Measurements from ENCODE around the gene CSNK1A1L. TPM values are rescaled to one million over a fixed set of nuclear protein-coding genes. Genes with fewer than 3 reads are reported as not detected.

The CSNK1A1L gene
- total and polyA plus RNA-seq, 8 donors: not detected

DNA sequence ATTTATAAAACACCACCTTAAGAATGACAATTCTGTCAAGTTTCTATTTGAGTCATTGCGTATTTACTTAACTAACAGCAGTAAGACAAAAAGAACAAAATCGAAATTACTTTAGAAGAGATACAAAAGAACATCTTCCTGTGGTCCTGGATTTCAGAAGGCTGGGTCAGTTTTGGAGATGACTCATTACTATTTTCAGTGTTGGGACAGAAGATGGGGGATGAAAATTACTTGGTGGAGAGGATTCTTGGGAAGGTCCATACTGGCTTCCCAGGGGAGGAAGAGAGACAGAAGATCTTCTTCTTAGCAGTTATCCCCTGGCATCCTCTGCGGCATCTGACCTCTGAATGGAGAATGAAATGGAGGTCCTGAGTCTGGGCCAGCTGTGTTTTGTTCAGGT is 33.5 kb upstream of the CSNK1A1L start:
- H3K27ac ChIP-seq: no peak overlapping the region
- intact Hi-C loops (cut with DNase I; ENCODE audit: low total_unique reads): no loop called here
- H3K9me3 ChIP-seq: no peaks in the 10 kb centered on the region
- H3K27me3 ChIP-seq: no peaks in the 10 kb centered on the region
- H3K36me3 ChIP-seq: no peaks in the 10 kb centered on the region
- no peak for DNase-seq
- H3K4me1 ChIP-seq: no peaks in the 10 kb centered on the region
- no peak overlapping the region for H3K4me3 ChIP-seq
- 89 to 92% (median 91%) methylated on average over 3 of the region's 3 CpGs for WGBS, 5 donors
- TF ChIP-seq POLR2A (IDR thresholded peaks at IDR 0.05) (no peak), EP300 (IDR thresholded peaks at IDR 0.05) (no peak), CTCF (IDR thresholded peaks at IDR 0.05) (no peak), POLR2AphosphoS5 (IDR thresholded peaks at IDR 0.05) (no peak)

- 94 to 98% (median 97%) methylated on average over 1 of the region's 1 CpG for WGBS, 5 donors
Measured at GRCh38 chr13:37138169-37138568, 32.7 kb upstream of the CSNK1A1L start.

DNA sequence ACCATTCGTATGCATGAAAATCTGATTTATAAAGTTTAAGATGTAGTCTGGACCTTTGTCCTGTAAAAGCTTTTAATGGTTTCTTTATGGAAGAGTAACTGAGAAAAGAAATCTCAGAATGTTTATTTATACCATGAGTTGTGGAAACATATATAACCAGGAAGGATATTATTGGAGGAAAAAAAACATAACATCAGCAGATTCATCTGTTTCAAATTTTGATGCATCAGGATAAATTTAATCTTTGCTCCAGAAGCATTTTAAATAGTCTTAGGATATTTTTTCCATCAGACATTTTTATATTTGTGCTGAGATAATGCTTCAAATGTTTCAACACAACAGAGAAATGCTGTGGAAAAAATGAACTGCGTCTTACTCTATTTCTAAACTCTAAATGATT is 31.2 kb upstream of the CSNK1A1L start:
- DNase-seq: no peak
- no peaks in the 10 kb centered on the region for H3K4me1 ChIP-seq
- 82 to 95% (median 92%) methylated on average over 2 of the region's 2 CpGs for WGBS, 5 donors
- no peak overlapping the region for H3K4me3 ChIP-seq
- intact Hi-C loops (cut with DNase I; ENCODE audit: low total_unique reads): no loop called here
- H3K36me3 ChIP-seq: no peaks in the 10 kb centered on the region
- no peaks in the 10 kb centered on the region for H3K27me3 ChIP-seq
- no peak for TF ChIP-seq CTCF (IDR thresholded peaks at IDR 0.05)
- TF ChIP-seq POLR2AphosphoS5 (IDR thresholded peaks at IDR 0.05): no peak
- TF ChIP-seq EP300 (IDR thresholded peaks at IDR 0.05): no peak
- no peak overlapping the region for H3K27ac ChIP-seq
- no peaks in the 10 kb centered on the region for H3K9me3 ChIP-seq

More at GRCh38 chr13:37138169-37138568, 32.7 kb upstream of the CSNK1A1L start:
- Histone ChIP-seq H3K36me3 (no peaks in the 10 kb centered on the region), H3K27me3 (no peaks in the 10 kb centered on the region), H3K4me1 (no peaks in the 10 kb centered on the region), H3K4me3 (no peak overlapping the region), H3K27ac (no peak overlapping the region), H3K9me3 (no peaks in the 10 kb centered on the region)
- no peak for DNase-seq
- no peak for TF ChIP-seq POLR2A (IDR thresholded peaks at IDR 0.05)
- TF ChIP-seq CTCF (IDR thresholded peaks at IDR 0.05): no peak
- intact Hi-C loops (cut with DNase I; ENCODE audit: low total_unique reads): no loop called here

GRCh38 chr13:37136187-37136586 is 30.7 kb upstream of the CSNK1A1L start:
- intact Hi-C loops (cut with DNase I; ENCODE audit: low total_unique reads): no loop called here
- H3K9me3 ChIP-seq: no peaks in the 10 kb centered on the region
- H3K36me3 ChIP-seq: no peaks in the 10 kb centered on the region
- no peak for DNase-seq
- TF ChIP-seq POLR2AphosphoS5 (IDR thresholded peaks at IDR 0.05) (no peak), POLR2A (IDR thresholded peaks at IDR 0.05) (no peak), CTCF (IDR thresholded peaks at IDR 0.05) (no peak), EP300 (IDR thresholded peaks at IDR 0.05) (no peak)
- H3K27me3 ChIP-seq: no peaks in the 10 kb centered on the region
- no peaks in the 10 kb centered on the region for H3K4me1 ChIP-seq
- WGBS, 5 donors: 41 to 52% (median 47%) methylated on average over 2 of the region's 2 CpGs
- no peak overlapping the region for H3K27ac ChIP-seq
- no peak overlapping the region for H3K4me3 ChIP-seq
